ENCODE measurements around the gene SLC6A1.

DNA sequence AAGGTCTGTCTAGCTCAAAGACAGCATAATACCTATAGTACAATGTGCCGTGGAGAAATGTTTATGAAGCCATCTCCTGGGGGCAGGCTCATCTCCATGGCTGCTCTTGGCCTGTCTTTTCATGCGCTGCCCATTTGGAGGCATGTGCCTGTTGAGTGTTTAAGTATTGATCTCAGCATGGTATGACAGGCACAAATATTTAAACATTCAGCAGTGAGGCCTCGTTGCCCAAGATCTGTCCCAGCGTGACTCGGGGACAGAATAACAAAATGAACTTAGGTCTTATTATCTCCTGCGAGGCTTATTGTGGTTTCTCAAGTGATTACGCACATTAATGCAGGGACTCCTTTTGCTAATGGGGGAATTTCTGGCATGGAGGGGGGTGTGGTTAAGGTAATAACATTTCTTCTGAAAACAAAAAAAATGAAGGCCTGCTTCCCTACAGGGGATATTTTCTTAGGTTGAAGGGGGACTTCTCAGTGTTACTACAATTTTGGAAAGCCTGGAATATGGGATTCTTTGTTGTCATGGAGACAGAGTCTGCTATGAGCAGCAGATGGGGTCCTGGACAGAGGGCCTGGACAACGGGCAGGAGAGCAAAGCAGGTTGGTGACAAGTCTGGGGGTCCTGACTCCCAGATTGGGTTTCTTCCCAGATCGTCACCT, 4.4 kb upstream of the SLC6A1 start:
- TF ChIP-seq, protein P1, sequence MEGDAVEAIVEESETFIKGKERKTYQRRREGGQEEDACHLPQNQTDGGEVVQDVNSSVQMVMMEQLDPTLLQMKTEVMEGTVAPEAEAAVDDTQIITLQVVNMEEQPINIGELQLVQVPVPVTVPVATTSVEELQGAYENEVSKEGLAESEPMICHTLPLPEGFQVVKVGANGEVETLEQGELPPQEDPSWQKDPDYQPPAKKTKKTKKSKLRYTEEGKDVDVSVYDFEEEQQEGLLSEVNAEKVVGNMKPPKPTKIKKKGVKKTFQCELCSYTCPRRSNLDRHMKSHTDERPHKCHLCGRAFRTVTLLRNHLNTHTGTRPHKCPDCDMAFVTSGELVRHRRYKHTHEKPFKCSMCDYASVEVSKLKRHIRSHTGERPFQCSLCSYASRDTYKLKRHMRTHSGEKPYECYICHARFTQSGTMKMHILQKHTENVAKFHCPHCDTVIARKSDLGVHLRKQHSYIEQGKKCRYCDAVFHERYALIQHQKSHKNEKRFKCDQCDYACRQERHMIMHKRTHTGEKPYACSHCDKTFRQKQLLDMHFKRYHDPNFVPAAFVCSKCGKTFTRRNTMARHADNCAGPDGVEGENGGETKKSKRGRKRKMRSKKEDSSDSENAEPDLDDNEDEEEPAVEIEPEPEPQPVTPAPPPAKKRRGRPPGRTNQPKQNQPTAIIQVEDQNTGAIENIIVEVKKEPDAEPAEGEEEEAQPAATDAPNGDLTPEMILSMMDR (conservative IDR thresholded peaks at IDR 0.05; ENCODE audit: low read depth, low read length) = no peak
- TF ChIP-seq CEBPB (IDR thresholded peaks at IDR 0.05; ENCODE audit: low read depth, low read length) (no peak), RAD21 (IDR thresholded peaks at IDR 0.05; ENCODE audit: low read length) (no peak), NFE2L2 (IDR thresholded peaks at IDR 0.05; ENCODE audit: low read depth, low read length) (no peak), MXI1 (IDR thresholded peaks at IDR 0.05; ENCODE audit: borderline replicate concordance, low read depth, low read length) (no peak), POLR2A (IDR thresholded peaks at IDR 0.05; ENCODE audit: low read depth, low read length) (no peak), MAZ (IDR thresholded peaks at IDR 0.05; ENCODE audit: borderline replicate concordance, low read depth, low read length) (no peak)
- TF ChIP-seq, protein P2, sequence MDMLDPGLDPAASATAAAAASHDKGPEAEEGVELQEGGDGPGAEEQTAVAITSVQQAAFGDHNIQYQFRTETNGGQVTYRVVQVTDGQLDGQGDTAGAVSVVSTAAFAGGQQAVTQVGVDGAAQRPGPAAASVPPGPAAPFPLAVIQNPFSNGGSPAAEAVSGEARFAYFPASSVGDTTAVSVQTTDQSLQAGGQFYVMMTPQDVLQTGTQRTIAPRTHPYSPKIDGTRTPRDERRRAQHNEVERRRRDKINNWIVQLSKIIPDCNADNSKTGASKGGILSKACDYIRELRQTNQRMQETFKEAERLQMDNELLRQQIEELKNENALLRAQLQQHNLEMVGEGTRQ (IDR thresholded peaks at IDR 0.05; ENCODE audit: low read depth, low read length) = no peak

Measured in IMR-90 (cell line).